Measurements from ENCODE around the gene RNF26. TPM values are rescaled to one million over a fixed set of nuclear protein-coding genes. Genes with fewer than 3 reads are reported as not detected.

RNF26 gene
- total RNA-seq, 1 experiment from 2014 or later, result 45.6 TPM

- H3K27ac ChIP-seq (ENCODE audit: low read depth, low read length), result no peak overlapping the region; the same call in 1 of the 2 replicates
- H3K9me3 ChIP-seq (ENCODE audit: control insufficient read depth in 1 of 2, insufficient read depth in 1 of 2, low read depth in 1 of 2, low read length in 2 of 2), result no peaks in the 10 kb centered on the region
- H3K4me2 ChIP-seq (ENCODE audit: low read length), result peak overlapping the region; percentile 89
- H3K9ac ChIP-seq (ENCODE audit: low read length), result peak overlapping the region; percentile 71
- no peaks in the 10 kb centered on the region for H4K20me1 ChIP-seq (ENCODE audit: insufficient read depth)
- H3K27me3 ChIP-seq (ENCODE audit: insufficient read depth, low read length), result no peaks in the 10 kb centered on the region
- H3K9me2 ChIP-seq (ENCODE audit: insufficient read depth), result no peaks in the 10 kb centered on the region
- TF ChIP-seq TCF7L2 (IDR thresholded peaks at IDR 0.05; ENCODE audit: borderline replicate concordance, extremely low read depth, insufficient read depth, insufficient read length) (no peak), SP1 (IDR thresholded peaks at IDR 0.05; ENCODE audit: low read depth) (no peak), ZFX (IDR thresholded peaks at IDR 0.05) (no peak), ELF1 (IDR thresholded peaks at IDR 0.05; ENCODE audit: borderline replicate concordance, low read depth) (no peak), CTCF (IDR thresholded peaks at IDR 0.05 in 2 of 3, conservative IDR thresholded peaks at IDR 0.05 in 1 of 3; ENCODE audit: borderline replicate concordance in 1 of 3, insufficient read depth in 1 of 3, low read depth in 2 of 3, low read length in 2 of 3) (no peak), POLR2AphosphoS5 (IDR thresholded peaks at IDR 0.05; ENCODE audit: low read depth, low read length) (no peak), ZBTB33 (IDR thresholded peaks at IDR 0.05; ENCODE audit: extremely low read depth, insufficient replicate concordance, low read length) (no peak), SRF (IDR thresholded peaks at IDR 0.05; ENCODE audit: low read depth) (no peak), REST (IDR thresholded peaks at IDR 0.05; ENCODE audit: low read depth) (no peak), RAD21 (IDR thresholded peaks at IDR 0.05; ENCODE audit: low read depth) (no peak), EZH2 (IDR thresholded peaks at IDR 0.05) (no peak), FOSL1 (IDR thresholded peaks at IDR 0.05; ENCODE audit: low read depth) (no peak)
- no peaks in the 10 kb centered on the region for H3K79me2 ChIP-seq (ENCODE audit: insufficient read depth, low read length)
- H3K4me3 ChIP-seq (replicated peaks in 1 of 2; ENCODE audit: low read depth in 1 of 2, low read length in 2 of 2), result peak overlapping the region; percentile 63 to 65
- ChIA-PET RAD21 (ENCODE audit: low non-redundant PET in 1 of 2, low total read pairs in 2 of 2, uncharacterized antibody in 2 of 2, unreplicated experiment in 2 of 2) (no interaction called here), POLR2A (no interaction called here), CTCF (interaction anchor here (0.9 to 2.7 kb wide), 8 partner anchors 8 to 94 kb away, joined by 3 to 16 read pairs (median 8); no protein-coding TSS in a partner anchor)
- H3K4me1 ChIP-seq (ENCODE audit: control insufficient read depth in 1 of 2, insufficient read depth in 2 of 2, low read length in 2 of 2), result peaks cover 6 to 33% of the 10 kb centered on the region in 2 experiments; a peak in 3 of 4 replicates
- no peaks in the 10 kb centered on the region for H3K36me3 ChIP-seq (ENCODE audit: control insufficient read depth in 1 of 2, insufficient read depth in 2 of 2, low read length in 2 of 2)
- DNase-seq (ENCODE audit: low read depth, low spot score), result no peak
- TSS peak; percentile 68 for BruUV-seq (replicated peaks)
- intact Hi-C loops (cut with micrococcal nuclease), result loop anchor here (1.0 to 5.0 kb wide), 2 partner anchors 279 to 325 kb away; partner anchors contain the start of gene DPAGT1
- no peak for ATAC-seq
- no peak overlapping the region for H2AFZ ChIP-seq (ENCODE audit: low read depth, low read length, poor library complexity, severe bottlenecking)
These were observed 46.5 kb downstream of the RNF26 start for GRCh38 chr11:119380827-119381180.

Measured in HCT116 (cell line).